Erythroblast (primary cell): Measurements from ENCODE around the gene EHBP1.

Source experiments
- GATA1 ChIP-seq: IDR thresholded peaks from 2 replicates; pipeline ENCODE4 v1.6.1; 2011; ENCODE audit warnings: low read depth, mild to moderate bottlenecking, control low read depth, low read length, moderate library complexity
- POLR2A ChIP-seq: IDR thresholded peaks from 2 replicates; pipeline ENCODE4 v1.6.1; 2011; ENCODE audit warnings: mild to moderate bottlenecking, low read length

DNA sequence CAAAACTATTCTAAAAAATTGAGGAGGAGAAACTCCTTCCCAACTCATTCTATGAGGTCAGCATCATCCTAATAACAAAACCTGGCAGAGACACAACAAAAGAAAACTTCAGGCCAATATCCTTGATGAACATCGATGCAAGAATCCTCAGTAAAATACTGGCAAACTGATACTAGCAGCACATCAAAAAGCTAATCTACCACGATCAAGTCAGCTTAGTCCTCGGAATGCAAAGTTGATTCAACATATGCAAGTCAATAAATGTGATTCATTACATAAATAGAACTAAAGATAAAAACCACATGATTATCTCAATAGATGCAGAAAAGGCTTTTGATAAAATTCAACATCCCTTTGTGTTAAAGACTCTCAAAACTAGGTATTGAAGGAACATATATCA, 63.1 kb downstream of the EHBP1 start:
- TF ChIP-seq POLR2A = no peak
- TF ChIP-seq GATA1 = no peak
